ENCODE data around the gene GTF2E1.
"Not testable (repeated sequence)": the region's sequence is repeated elsewhere in the genome, so short reads cannot be mapped to it uniquely, and the experiment has no call there.

Gene GTF2E1

DNA sequence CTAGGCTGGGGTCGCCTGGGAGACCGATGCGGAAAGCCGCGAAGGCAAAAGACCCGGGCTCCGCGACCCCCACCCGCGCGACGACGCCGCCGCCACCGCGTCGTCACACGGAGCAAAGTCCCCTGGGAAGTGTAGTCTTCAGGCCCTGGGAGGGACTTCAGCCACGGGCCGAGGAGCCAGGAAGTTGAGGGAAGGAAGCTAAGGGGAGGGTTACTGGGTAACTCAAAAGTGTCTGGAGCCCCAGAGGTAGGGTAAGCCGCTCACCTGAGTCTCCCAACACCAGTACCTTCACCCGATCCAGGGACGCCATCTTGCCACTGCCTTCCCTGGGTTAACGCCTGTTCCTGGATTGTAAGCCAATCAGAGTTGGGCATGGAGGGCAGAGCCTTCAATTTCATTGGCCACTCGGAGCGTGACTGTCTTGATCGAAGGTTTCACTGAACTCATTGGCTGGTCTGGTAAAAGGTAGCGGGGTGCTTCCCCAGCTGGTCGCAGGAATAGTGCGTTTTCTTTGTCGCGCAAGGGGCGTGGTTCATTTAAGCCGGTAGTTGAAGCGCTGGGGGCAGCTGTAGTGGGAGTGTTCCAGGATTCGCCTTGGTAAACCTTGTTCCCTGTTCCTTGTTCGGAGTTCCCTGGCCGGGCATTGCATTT is at the start of gene GTF2E1, which contains the start of gene RABL3:
GTF2E1 (plus strand) TSS at position 547 of the 651 bp plus-strand sequence. CDS start 7,809 bp downstream, outside the sequence.
RABL3 (minus strand) TSS at position 319 of the 651 bp plus-strand sequence; CDS start at position 310, 9 bp downstream.
- peak; percentile 82 for DNase-seq

DNA sequence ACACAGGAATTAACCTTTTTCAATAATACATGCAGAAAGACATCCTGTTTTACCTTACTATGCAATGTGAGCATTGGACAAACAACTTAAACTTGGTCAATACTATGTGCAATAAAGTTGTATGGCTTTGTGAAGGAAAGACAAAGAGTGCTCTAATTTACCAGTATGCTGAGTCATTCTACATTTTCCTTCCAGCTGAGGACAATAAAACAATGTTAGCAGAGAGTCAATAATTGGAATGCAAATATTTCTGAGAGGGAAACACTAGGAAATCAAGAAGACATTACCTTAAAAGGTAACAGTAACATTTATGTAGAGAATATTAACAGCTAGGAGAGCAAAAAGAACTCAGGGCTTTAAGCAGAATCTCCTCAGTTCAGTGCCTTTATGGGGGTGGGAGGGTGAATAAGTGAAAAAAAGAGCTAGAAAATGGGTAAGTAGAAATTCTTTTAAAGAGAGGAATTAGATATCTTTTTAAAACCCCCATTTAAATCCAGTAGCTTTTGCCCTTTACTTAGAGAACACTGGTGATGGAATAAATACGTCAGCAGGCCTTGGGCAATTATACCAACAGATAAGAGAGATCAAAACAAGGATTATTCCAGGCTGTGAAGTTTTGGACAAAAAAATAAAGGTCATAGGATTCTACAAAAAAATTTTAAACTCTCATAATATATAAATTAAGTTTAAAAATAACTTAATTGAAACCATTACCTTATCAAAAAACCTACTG is 48.9 kb upstream of the GTF2E1 start:
- no peak for DNase-seq

DNA sequence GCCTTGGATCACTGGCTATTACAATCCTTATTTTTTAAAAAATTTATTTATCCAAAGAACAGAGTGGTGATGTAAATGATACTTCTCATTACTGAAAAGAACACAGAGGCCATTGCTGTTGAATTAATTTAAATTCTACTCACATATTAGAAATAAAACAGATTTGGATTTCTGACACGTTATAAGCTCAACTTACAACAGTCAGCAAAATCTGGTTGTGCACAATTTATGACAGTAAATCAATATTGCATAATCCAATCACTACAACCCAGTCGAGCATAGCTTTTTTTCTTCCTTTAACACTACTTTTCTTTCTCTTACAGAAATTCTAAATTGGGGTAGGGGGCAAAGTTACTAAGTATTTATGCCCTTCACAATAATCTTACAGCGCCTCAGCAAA is 43.2 kb upstream of the GTF2E1 start:
- no peak for DNase-seq

DNA sequence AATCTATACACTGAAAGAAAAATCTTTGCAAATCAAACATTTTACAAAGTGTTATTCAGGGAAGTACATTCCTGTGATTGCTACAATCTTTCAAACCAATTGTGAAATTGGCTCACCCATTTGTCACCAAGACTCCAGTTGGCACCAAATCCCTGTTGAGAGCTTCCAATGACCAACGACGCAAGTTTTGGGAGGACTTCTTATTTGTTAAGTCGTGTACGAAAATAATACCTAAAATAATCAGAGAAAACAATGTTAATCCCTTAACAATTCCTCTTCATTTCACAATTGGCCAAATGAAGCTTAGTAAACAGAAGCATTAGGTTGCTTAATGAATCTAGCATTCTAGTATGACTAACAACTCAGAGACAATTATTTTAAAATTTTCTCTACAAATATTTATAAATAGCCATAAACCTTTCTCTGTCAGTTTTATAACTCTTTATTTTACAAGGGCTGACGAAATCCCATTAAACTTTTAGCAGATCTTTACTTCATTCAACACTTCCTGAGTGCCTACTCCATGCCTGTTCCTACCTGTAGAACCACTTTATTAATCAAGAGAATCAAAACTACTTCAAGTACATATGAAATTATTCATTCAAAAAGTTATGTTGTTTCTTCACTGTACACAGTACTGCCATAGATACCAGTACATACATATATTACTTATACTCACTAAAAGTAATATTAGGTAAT is 36.5 kb upstream of the GTF2E1 start:
- DNase-seq, result no peak

DNA sequence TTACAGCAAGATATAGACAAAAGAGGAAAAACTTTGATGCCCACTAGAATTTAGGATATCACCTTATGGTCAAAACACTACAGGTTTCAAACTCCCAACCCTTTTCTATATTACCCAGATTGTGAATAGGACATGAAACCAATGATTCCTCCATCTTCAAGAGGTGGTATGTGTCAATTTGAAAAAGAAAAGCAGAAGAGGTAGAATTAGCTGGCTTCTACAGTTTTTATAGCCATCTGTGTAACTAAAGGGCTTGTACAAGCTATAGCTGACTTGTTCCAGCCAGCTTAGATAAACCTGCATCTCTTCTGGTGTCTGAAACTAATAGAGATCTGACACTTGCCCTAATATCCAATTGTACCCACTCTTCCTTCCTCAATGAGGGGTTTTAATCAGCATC is 35.6 kb upstream of the GTF2E1 start:
- no peak for DNase-seq

DNA sequence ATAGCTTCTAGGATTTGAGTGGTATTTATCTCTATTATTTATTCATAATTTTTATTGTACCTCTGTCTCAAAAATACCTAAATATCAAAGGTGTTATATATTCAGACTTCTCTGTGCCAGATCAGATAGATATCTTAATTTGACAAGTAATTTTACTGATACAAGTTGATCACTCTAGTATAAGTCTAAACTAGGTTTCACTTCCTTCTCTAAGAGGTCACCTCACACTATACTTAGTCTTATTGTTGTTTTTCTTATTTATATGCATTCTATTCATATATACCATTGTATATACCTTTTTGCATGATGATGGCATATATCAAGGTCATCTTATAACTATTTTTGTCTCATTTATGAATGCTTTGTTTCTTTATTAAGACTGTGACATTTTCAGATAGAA is 34.1 kb upstream of the GTF2E1 start:
- DNase-seq, result no peak

DNA sequence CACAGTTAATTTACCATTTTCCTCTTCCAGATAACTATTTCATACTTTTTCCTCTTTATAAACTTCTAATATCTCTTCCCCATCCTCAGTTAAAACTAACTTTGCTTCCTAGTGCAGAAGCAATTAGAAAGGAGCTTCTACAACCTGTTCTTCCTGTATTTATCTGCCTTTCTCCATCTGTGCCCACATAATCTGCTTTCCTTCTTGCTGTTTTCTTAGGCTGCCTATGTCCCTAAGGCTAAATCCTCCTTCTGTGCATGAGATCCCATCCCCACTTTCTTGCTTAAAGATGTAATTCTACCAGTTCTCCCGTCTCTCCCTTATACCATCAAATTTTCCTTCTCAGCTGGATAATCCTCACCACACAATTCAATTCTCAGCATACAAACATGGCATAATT is 32.2 kb upstream of the GTF2E1 start:
- DNase-seq, result no peak

DNA sequence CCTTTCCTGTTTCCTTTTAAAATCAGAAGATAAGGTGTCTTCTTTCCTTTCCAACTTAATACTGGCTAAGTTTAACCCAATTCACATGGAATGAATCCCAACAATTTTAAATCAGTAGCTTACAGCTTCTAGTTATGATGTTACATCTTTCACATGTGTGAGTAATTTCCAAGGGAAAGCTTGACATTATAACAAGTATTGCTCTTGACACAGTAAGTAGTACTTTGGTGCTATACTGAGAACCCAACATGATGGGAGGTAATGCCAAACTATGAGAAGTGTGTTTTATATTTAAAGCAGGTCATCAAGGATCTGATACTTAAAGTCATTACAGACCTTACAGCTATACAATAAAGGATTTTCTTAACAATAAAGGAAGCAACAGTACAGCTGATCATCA is 29.3 kb upstream of the GTF2E1 start:
- DNase-seq, result no peak

DNA sequence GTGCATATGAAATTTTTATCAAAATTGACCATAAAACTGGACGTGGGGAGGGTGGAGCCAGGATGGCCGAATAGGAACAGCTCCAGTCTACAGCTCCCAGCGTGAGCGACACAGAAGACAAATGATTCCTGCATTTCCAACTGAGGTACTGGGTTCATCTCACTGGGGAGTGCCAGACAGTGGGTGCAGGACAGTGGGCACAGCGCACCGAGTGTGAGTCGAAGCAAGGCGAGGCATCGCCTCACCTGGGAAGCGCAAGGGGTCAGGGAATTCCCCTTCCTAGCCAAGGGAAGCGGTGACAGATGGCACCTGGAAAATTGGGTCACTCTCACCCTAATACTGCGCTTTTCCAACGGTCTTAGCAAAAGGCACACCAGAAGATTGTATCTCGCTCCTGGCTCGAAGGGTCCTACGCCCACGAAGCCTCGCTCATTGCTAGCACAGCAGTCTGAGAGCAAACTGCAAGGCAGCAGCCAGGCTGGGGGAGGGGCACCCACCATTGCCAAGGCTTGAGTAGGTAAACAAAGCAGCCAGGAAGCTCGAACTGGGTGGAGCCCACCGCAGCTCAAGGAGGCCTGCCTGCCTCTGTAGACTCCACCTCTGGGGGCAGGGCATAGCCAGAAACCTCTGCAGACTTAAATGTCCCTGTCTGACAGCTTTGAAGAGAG is 23.2 kb upstream of the GTF2E1 start:
- not testable (repeated sequence) for DNase-seq

DNA sequence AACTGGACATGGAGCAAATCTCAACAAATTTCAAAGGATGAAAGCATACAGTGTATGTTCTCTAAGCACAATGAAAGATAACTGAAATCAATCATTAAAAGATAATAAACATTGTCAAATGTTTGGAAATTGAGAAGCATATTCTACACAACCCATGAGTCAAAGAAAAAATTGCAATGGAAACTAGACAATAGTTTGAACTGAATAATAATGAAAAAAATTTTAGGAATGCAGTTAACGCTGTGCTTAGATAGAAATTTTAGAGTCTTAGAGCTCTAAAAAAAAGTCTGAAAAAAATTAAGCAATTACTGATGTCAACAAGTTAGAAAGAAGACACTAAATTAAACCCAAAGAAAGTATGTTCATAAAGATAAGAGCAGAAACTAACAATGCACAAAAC is 15.8 kb upstream of the GTF2E1 start:
- no peak for DNase-seq

DNA sequence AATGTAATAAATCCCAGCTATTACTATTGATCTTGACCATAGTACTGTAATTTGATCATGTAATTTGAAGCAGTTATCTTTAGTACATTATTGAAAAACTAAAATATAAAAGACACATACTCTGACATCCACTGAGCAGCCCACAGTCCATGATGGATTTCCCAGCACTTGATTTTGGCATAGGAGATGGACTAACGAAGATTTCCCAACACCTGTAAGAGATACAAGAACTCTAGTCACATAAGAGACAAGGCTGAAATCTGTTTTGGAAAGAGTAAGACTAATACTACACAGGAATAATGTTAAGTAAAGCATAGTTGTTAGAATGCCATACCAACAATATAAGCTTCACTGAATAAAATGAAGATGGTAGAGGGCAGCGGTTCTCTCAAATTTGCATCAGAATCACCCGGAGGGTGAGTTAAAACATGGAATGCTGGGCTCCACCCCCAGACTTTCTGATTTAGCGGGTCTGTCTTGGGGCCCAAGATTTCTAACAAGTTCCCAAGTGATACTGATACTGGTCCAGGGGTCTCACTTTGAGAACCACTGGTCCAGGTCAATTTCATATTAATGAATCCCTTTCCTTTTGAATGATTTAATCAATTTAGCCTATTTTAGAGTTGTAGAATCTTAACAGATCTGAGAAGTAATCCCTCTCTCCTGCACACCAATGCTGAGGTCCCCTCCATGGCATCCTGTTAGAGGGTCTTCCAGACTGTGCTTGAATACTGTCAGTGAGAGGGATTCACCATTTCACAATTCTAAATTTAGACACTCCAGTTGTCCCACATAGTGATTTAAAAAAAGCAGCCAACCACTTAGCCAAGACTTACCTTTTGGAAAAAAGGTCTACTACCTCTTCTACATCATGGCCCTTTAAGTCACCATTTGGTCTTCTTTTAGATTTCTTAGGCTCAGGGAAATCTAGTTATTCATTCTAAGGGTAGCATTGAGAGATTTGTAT is 11.7 kb upstream of the GTF2E1 start:
- DNase-seq, result no peak

DNA sequence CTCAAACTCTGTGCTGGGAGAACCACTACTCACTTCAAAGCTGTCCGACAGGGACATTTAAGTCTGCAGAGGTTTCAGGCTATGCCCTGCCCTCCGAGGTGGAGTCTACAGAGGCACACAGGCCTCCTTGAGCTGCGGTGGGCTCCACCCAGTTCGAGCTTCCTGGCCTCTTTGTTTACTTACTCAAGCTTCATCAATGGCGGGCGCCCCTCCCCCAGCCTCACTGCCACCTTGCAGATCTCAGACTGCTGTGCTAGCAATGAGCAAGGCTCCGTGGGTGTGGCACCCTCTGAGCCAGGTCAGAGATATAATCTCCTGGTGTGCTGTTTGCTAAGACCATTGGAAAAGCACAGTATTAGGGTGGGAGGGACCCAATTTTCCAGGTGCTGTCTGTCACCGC is 4.5 kb upstream of the GTF2E1 start:
- DNase-seq, result not testable (repeated sequence)

DNA sequence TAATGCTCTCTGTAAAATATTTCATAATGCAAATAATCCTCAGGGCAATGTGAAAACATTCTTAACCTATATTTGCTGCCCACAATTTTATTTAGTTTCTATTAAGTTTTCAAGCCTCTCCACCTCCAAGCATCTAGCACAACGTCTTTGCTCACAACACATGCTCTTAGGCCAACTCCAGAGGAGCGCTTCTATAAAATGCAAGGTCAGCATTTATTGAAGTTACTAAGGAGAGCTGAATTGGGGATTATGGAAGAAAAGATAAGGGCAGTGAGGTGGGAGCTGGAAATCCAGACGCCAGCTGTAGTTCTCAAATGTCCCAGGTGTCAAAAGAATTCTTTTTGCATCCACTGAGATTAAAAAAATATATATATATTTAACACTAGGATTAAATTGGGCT is 1.2 kb upstream of the GTF2E1 start:
- no peak for DNase-seq

DNA sequence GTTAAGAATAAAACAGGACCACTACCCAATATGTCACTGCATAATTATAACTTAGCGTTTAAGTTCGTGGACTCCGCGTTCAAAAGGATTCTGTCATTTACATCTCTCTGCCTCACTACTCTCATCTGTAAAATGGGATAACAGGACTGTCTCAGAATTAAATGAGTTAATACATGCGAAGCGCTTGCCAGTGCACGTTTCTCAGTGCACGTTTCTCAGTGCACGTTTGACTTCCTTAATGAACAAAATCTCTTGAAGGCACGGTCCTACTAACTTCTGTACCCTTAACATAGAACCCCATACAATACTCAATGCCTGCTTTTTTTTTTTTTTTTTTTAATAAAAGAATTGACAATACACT is 727 bp upstream of the GTF2E1 start:
- no peak for DNase-seq

DNA sequence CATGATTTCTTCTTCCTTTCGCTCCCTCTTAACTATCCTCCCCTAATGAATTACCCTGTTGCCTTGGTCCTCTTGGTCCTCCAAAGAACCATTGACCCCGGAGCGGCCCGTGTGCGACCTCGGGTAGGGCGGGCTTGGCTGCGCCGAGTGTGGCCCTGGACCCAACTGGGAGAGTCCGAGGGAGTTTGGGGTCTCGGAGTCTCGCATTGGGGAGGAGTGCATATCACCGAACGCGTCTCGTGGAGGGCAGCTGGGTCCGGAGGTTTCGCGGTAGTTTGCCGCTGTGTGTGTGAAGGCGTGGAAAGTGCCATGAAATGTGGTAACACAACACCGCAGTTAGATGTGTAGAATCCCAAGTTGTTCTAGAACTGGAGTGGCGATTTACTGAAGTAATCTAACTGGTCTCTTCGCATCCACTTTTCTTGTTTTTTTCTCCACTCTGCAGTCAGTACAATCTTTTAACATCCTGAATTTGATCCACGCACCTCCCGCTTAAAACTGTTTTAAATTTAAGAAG is 363 bp downstream of the GTF2E1 start:
- DNase-seq, result no peak

DNA sequence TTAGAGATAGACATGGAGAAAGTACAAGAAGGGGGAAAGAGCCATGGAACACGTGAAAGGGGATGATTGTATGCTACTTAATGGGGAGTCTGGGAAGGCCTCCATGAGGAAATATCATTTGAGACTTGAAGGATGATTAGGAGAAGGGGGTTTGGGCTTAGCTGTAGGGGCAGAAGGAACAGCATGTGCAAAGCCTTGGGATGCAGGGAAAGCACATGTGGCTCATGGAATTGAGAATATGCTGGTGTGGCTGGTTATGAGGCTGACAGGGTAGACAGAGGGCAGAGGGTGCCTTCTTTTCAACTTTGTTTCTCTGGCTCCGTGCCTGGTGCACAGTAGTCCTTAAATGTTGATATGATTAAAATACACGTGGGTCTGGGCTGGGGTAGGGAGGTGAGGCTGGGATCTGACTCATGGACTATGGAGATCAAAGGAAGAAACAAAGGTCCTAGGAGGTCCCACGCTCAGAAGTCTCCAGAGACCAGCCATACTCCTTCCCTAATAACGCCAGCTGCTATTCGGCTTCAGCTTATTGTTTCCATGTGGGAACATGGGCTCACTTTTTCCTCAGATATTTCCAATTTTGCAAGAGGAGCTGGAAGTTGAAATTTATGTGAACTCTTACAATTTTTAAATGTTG is 1.1 kb downstream of the GTF2E1 start:
- no peak for DNase-seq

DNA sequence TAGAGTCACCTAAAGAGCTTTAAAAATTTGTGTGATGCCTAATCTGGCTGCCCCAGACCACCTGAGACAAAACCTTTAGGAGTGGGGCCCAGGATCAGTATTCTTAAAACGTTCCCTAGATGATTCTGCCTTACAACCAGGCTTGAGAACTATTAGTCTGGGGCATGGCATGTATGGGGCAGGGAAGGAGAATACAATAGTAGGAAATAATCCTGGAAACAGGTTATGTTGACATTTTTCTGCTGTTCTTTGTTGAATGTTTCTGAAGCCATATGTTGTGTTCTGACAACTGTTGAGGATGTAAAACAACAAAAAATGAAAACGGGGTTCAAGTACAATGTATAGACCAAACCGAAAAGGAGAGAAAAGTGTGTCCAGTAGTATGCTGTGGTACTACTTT is 2.9 kb downstream of the GTF2E1 start:
- no peak for DNase-seq

DNA sequence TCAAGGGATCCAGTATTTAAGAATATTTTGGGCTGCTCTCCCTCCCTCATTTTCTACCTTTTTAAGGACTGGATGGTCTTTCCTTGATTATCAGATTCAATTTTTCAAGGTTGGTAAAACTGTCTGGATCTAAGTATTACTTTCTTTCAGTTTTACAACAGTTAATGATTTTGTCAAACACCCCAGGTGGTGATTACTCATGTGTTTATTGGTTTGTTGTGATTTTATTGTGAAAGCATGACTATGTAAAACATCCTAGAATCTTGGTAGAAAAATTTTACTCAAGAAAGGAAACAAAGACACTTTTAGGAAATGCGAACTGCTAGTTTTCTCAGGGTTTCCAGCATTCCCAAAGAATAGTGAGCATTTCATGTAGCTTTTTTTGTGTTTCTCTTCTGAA is 7.3 kb downstream of the GTF2E1 start:
- DNase-seq, result no peak

DNA sequence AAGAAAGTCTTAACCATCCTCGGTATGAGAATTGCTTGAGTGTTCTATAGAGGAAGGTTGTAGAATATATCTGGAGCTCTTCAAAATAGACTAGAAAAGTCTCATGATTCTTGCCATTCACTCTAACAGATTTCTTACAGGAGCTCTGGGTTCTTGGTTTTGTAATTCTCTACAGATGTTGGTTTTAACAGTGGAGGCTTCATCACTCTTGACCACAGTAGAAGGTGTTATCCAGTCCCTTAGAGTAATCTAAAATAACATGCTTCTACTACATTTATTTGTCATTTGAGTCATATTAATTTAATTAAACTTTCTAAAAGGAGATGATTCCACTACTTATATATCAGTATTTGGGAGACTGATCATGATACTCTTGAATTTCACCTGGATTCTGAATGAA is 9.7 kb downstream of the GTF2E1 start:
- DNase-seq, result no peak

DNA sequence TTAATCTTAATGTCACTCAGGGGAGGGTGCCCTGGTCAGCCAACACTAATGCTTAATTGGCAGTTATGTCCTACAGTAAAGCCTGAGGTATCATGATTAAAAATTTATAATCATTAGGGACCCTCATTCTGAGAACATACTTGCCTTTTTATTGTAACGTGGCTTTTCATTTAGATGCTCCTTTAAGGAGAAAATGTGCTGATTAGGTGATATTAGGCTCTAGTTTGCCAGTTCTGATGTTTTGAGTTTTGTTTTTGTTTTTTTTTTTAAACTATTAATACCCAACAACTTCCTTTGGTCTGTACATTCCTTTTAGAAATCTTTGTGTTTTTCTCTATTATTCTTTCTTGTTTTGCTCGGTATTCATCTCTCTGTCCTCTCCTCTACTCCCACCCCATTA is 10.3 kb downstream of the GTF2E1 start:
- no peak for DNase-seq

DNA sequence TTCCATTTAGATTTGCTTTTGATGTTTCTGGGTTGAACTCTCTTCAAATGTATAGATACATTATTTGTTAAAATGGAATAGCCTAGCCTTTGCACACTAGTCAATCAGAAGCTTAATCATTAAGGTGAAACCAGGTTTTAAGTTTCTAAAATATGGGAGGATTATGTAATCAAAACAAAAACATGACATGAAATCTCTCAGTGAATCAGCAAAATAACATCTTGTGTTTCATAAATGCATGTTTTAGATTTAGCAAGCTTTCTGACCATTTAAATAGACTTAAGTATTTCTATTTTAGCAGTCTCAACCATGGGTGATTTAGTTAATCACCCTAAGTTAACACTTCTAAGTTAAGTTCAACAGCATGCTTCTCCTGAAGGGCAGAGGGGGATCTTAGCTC is 11.3 kb downstream of the GTF2E1 start:
- DNase-seq, result no peak

DNA sequence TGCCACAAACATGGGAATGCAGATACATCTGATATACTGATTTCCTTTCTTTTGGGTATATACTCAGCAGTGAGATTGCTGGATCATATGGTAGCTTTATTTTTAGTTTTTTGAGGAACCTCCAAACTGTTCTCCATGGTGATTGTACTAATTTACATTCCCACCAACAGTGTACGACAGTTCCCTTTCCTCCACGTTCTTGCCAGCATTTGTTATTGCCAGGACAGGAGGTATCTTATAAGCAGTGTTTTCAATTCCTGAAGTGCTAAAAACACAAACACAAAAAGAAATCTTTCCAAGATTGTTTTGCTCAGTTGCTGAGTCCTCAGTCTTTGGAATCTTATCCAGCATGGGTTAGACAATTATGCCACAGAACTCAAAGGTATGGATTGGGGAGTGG is 13.5 kb downstream of the GTF2E1 start:
- DNase-seq, result no peak
